Suprapubic skin (tissue), 4 donors: ENCODE results near the gene TOGARAM2.

Source experiments
- CTCF ChIP-seq, 2 donors: fragments of 200-600 bp in 1 of 2; fragments of 450-650 bp in 1 of 2; sonication (generic) in 1 of 2; IDR thresholded peaks; one replicate each; pipeline ENCODE4 v1.5.1; 2016 to 2019; ENCODE audit warnings: antibody characterized with exemption in 2 of 2, mild to moderate bottlenecking in 1 of 2, moderate library complexity in 1 of 2
- EP300 ChIP-seq: sonication (generic); formaldehyde crosslinking; IDR thresholded peaks from one replicate; pipeline ENCODE4 v1.6.1; 2017; ENCODE audit warnings: antibody characterized with exemption
- POLR2A ChIP-seq, 2 donors: fragments of 450-650 bp; IDR thresholded peaks; one replicate each; pipeline ENCODE4 v1.6.1; 2017; ENCODE audit warnings: antibody characterized with exemption in 2 of 2, mild to moderate bottlenecking in 2 of 2, moderate library complexity in 2 of 2
- POLR2AphosphoS5 ChIP-seq, 3 donors: sonication (generic); formaldehyde crosslinking; IDR thresholded peaks; one replicate each; pipeline ENCODE4 v1.6.1; 2017; ENCODE audit warnings: antibody characterized with exemption in 3 of 3

- TF ChIP-seq CTCF (IDR thresholded peaks at IDR 0.05) (no peak), POLR2A (IDR thresholded peaks at IDR 0.05) (no peak), EP300 (no peak), POLR2AphosphoS5 (IDR thresholded peaks at IDR 0.05) (no peak)
Measured at GRCh38 chr2:29061616-29062015, 80.5 kb downstream of the TOGARAM2 start.
